ENCODE measurements around the gene ZNF229. TPM values are rescaled to one million over a fixed set of nuclear protein-coding genes. Genes with fewer than 3 reads are reported as not detected.
"Not testable (repeated sequence)": the region's sequence is repeated elsewhere in the genome, so short reads cannot be mapped to it uniquely, and the experiment has no call there.

ZNF229 gene
- total RNA-seq, 4 donors from 2014 or later: 3.2 to 11.1 (median 5.9) TPM

GRCh38 chr19:44401139-44402115, 46.8 kb downstream of the ZNF229 start, which contains the start of gene ZNF285:
Gene ZNF285 (minus strand): TSS chr19:44401608. CDS start chr19:44397213, 4,395 bp downstream.
- intact Hi-C loops (cut with DNase I; ENCODE audit: low total_unique reads): no loop called here
- peak within 1 kb of the TSS; percentile 16 for H3K4me3 ChIP-seq (ENCODE audit: low read depth, poor library complexity, severe bottlenecking)
- TF ChIP-seq CTCF (IDR thresholded peaks at IDR 0.05): no peak
- TF ChIP-seq POLR2A (IDR thresholded peaks at IDR 0.05): no peak
- DNase-seq (ENCODE audit: low spot score in 2 of 2): peak; percentile 69 to 89
- 5 to 6% methylated on average over 42 to 43 of the region's 43 CpGs for WGBS, 2 donors

GRCh38 chr19:44389268-44389667, 59.0 kb downstream of the ZNF229 start:
- DNase-seq (ENCODE audit: low spot score in 2 of 2); H3K4me3 ChIP-seq (ENCODE audit: low read depth, poor library complexity, severe bottlenecking); intact Hi-C loops (cut with DNase I; ENCODE audit: low total_unique reads): not testable (repeated sequence)
- WGBS, 2 donors: 95% methylated on average over 4 of the region's 4 CpGs

Other genes with a start within 250 kb of the ZNF229 start
- 10 to 100 TPM; 10.1 to 15.5 (median 13.4) TPM for gene ZNF227, start 235.9 kb downstream of the ZNF229 start, total RNA-seq
- gene ZNF233, start 188.6 kb downstream of the ZNF229 start, total RNA-seq: 1 to 10 TPM in 1 of 4 donors, under 1 TPM in 1, not detected in 2; 0.06 to 1.4 TPM
- gene ZNF235, start 143.4 kb downstream of the ZNF229 start, total RNA-seq: 1 to 10 TPM; 3.6 to 4.5 (median 4.1) TPM
- gene ZNF112, start 91.8 kb downstream of the ZNF229 start, total RNA-seq: 1 to 10 TPM; 3.0 to 4.4 (median 3.9) TPM
- gene ZNF285, start 46.9 kb downstream of the ZNF229 start, total RNA-seq: 1 to 10 TPM in 3 of 4 donors, under 1 TPM in 1; 0.04 to 2.8 (median 1.3) TPM
- 10 to 100 TPM in 3 of 4 donors, 1 to 10 TPM in 1; 9.1 to 48.2 (median 12.0) TPM for gene ZNF180, start 52.0 kb upstream of the ZNF229 start, total RNA-seq
- not detected for gene CEACAM20, start 81.2 kb upstream of the ZNF229 start, total RNA-seq
- not detected for gene IGSF23, start 165.1 kb upstream of the ZNF229 start, total RNA-seq
- 10 to 100 TPM in 3 of 4 donors, 1 to 10 TPM in 1; 9.9 to 14.3 (median 12.1) TPM for gene PVR, start 195.4 kb upstream of the ZNF229 start, total RNA-seq
- 10 to 100 TPM in 1 of 4 donors, 1 to 10 TPM in 3; 5.4 to 10.2 (median 8.0) TPM for gene CEACAM19, start 223.0 kb upstream of the ZNF229 start, total RNA-seq

Measured in lower leg skin (tissue), 4 donors.